CD4-positive, alpha-beta T cell treated with Interferon gamma for 1 hour (primary cell): Measurements from ENCODE around the gene REX1BD.
"Not testable (repeated sequence)": the region's sequence is repeated elsewhere in the genome, so short reads cannot be mapped to it uniquely, and the experiment has no call there.

Source experiments
- DNase-seq: peaks from one replicate; pipeline ENCODE4 v3.0.0-alpha.2; 2020

The REX1BD gene

DNA sequence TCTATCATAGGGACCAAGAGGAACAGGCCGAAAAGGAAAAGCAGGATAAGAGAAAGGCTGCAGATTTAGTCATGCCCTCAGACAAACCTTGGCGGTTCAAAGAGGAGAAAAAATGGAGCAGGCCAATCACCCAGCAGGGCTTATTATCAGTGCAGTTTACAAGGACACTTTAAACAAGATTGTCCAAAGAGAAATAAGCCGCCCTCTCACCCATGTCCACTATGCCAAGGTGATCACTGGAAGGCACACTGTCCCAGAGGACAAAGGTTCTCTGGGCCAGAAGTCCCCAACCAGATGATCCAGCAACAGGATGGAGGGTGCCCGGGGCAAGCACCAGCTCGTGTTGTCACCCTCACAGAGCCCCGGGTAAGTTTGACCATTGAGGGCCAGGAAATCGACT, 8.3 kb upstream of the REX1BD start:
- no peak for DNase-seq

- no peak for DNase-seq
These were observed 2.3 kb upstream of the REX1BD start for GRCh38 chr19:18586306-18586705.

- no peak for DNase-seq
These were observed 1.0 kb upstream of the REX1BD start for GRCh38 chr19:18587561-18587960.

DNA sequence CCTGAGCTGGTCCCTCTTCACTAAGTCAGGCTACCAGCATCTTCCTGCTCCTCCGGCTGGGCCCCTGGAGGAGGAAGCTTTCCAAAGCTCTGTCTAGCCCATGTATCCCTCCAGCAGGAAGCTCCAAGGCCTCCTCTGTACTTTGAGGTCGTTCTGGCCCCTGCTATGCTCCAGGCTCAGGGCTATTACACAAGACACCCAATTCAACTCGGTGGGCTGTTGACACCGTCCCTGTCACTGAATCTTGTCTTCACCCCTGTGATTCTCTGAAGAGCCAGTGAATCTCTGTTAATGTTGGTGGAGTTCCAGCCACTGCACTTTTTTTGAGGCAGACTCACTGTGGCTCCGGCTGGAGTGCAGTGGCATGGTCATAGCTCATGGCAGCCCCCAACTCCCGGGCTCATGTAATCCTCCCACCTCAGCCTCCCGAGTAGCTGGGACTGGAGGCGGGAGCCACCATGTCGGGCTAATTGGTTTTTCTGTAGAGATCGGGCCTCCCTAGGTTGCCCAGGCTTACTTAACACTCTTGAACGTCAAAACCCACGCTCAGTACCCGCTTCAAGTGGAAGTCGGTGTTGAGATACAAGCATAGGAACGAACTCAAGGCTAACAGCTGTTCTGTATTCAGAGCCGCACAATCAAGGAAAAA, 512 bp upstream of the REX1BD start:
- DNase-seq, result no peak

GRCh38 chr19:18589380-18590272, 1.0 kb downstream of the REX1BD start:
- peak; percentile 71 for DNase-seq

- DNase-seq, result peak; percentile 34
These were observed 2.0 kb downstream of the REX1BD start for GRCh38 chr19:18590273-18591272.

DNA sequence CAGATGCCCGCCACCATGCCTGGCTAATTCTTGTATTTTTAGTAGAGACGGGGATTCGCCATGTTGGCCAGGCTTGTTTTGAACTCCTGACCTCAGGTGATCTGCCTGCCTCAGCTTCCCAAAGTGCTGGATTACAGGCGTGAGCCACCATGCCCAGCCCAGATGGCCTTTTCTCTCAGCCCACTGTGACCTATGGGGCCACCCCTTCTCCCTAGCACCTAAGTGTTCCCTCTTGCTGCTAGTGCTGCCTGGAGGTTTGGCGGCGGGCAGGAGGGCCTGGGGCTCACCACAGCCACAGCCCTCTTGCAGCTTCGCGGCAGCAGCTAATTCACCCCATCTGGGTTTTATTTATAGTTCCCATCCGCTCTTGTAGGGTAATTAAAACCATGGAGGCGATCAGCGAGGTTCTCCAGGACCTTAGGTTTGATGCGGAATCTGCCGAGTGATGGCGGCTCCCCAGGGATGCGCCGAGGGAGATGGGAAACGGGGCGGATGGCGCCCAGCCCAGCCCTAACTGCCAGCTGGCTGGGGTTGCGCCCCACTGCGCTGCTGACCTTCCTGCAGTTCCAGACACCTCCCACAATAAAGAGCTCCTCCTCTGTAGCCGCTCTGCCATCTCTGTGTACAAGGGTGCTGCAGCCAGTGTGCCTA, 3.3 kb downstream of the REX1BD start:
- no peak for DNase-seq

- not testable (repeated sequence) for DNase-seq
These were observed 4.1 kb downstream of the REX1BD start for GRCh38 chr19:18592732-18593131.

DNA sequence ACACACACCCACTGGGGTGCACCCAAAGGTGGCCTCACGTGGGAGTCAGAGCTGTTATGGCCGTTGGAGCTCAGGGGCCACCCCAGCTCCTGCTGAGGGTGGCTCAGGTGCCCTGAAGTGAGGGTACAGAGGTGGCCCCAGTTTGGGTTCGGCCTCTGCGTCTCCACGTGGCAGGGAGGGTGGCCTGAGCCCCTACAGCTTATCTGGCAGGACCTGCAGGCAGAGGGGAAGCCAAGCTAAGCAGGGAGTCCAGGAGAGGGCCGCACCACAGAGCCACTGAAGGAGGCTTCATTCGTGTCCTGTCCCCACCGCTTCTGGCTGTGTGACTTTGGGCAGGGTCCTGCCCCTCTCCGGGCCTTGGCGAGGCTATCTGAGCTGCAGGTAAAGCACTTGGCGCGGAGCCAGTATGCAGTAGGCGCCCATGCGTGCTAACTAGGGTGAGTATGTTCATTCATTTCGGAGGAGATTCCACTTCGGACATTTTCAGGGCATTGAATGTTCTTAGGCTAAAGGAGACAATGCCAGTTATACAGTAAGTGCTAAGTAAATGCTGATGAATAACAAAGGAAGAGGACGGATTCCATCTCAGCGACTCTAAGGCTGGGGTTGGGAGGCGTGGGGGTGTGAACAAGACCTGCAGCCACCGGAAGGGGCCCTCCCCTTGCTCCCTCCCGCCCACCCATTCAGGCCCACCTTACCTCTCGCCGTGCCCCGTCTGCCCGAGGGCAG, 4.9 kb downstream of the REX1BD start:
- DNase-seq, result no peak

DNA sequence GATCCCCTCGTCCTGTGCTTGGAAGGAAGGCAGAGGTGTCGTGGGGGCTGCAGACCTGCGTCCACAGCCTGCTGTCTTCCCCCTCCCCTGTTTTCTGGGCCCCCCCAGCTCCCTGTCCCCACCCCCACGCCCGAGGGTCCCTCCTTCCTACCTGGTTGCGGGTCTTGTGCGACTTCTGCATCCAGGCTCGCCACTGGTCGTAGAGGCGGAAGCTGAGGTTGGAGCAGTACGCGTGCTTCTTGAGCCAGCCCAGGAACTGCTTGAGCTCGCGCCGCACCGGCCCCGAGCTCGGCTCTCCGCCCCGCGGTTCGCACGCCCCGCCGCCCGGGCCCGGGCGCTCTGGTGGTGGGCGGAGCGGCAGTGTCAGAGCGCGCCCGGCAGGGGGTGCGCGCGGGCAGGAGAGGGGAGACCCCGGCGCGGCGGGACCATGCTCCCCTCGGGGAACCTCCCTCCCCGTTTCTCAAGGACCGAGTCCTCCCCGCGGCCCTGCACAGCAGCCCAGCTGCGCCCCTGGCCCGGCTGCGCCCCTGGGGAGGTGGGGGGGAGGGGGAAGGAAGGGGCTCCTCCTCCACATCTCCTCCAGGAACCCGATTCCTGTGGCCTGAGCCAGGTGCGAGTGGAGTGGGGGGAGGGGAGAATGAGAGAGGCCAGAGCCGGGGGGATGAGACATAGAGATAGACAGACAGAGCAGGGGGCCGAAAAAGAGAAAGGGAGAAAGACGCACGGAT, 5.7 kb downstream of the REX1BD start:
- peak; percentile 72 for DNase-seq

DNA sequence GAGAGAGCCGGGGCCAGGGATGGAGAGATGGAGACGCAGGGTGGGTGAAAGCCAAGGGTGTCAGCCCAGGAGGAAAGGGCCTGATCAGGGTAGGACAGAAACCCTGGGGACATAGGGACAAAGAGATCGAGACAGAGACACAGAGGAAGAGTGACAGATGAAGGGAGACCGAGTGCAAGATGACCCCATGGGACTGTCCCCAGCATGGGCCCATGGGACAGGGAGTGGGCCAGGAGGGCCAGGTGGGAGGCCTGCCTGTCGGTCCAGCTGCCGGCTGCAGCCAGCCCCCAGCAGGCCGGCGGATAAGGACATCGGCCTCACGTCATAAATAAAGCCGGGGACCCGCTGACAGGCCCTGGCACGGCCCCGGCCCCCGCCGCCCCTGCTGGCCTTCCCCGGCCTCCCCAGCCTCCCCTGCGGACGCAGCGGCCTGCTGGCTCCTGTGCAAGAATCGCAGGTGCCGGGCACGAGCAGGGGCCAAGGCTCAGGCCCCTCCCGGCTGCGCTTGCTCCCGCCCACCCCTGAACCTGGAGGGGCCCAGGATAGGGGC, 6.3 kb downstream of the REX1BD start:
- DNase-seq, result no peak

GRCh38 chr19:18595475-18595874, 6.9 kb downstream of the REX1BD start:
- no peak for DNase-seq

DNA sequence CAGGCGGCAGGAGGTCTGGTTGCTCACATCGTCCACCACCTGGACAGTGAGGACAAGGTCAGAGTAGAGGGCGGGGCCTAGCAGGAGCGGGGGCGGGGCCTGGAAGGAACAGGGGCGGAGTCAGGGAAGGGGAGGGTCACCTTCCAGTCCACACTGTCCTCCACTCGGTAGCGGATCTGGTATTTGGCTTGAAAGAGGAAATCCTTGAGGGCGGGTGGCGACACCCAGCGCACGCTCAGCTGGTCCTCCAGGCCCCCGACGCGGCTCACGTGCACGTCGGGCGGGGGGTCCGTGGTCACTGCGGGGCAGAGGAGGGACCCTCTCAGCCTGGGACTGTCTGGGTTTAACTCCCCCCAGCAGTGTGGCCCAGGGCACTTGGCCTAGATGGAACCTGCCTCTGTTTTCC, 8.2 kb downstream of the REX1BD start:
- DNase-seq, result peak; percentile 53

GRCh38 chr19:18597809-18598660, 9.4 kb downstream of the REX1BD start:
- no peak for DNase-seq

DNA sequence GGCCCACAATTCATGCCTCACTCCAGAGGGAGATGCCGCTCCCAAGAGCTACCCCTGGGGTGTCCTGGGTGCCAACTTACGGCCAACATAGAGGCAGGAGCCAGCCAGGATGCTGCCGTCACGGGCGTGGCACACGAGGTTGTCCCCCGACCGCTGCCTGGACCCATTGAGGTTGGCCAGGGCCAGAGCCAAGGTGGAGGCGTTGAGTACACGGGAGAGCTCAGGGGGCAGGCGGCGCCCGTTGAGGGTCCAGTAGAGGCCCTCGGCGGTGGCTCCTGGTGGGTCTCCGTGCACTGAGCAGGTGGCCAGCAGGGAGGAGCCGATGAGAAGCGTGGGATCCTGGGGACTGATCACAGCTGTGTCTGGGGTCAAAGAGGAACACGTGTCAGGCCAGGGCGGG, 10.9 kb downstream of the REX1BD start:
- no peak for DNase-seq

- not testable (repeated sequence) for DNase-seq
These were observed 12.2 kb downstream of the REX1BD start for GRCh38 chr19:18600692-18601397.

GRCh38 chr19:18601875-18602274, 13.3 kb downstream of the REX1BD start:
- no peak for DNase-seq

GRCh38 chr19:18603255-18603957, 14.8 kb downstream of the REX1BD start:
- DNase-seq, result no peak
